ENCODE data around the gene AMBRA1.

The AMBRA1 gene

DNA sequence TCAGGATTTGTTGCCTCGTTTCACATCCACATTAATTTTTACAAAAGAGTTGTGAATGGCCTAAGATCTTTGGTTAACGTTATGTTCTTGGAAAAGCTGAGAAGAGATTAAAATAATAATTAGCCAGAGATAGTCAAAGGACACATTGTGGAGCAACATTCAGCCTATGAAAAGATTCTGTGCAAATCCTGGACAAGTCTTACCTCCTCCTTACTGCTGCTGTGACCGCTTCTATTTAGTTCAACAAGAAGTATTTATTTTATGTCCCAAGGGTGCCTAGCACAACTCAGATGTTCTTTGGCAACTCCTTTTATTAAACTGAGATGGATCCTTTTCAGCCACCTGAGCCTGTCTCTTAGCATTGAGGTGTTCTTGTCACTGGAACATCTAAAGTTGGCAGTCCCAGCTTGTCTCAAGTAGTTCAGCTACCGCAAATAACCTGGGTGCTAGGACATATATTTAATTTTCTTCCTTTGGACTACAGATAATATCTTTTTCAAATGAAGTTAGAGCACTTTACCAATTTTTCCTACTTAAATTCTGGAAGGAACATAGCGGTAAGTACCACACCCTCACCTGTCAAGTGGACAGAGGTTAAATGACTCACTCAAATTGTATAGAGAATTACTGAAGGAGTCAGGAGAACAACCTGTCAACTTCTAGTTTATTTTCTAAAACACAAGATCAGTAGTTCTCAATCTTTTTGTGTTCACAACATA lies 121.7 kb downstream of the AMBRA1 start:
- DNase-seq, result no peak

DNA sequence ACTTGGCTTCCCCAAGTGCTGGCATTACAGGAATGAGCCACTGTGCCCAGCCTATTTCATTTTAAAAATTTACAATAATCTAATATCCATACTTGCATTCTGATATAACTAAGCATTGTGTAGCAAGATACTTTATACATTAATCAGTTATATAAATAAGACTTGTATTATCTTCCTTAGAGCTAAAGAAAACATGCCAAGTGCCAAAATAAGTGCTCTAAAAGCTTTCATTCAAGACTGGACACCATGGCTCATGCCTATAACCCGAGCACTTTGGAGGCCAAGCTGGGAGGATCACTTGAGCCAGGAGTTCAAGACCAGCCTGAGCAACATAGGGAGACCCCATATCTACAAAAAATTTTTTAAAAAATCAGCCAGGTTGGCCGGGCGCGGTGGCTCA lies 123.9 kb downstream of the AMBRA1 start:
- DNase-seq, result no peak

DNA sequence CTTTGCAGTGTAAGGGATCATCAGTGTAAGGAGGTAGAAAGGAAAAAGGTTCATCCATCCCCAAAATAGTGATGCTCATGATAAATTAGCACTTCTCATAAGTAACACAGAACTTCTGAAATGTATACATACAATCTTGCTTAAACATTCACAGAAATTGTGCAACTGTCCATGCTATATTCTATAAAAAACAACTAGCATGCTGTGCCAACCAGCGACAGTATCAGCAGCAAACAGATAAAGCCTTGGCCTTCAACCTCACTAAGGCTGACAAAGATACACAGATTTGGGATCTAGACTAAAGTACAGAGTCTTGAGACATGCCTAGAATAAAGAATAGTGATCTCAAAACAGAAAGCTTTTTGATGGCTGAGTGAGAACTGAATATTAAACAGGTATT lies 128.1 kb downstream of the AMBRA1 start:
- DNase-seq, result no peak

GRCh38 chr11:46463701-46464421 lies 130.0 kb downstream of the AMBRA1 start:
- DNase-seq, result no peak

- no peak for DNase-seq
Measured at GRCh38 chr11:46461461-46461927, 132.3 kb downstream of the AMBRA1 start.

GRCh38 chr11:46458491-46458890 lies 135.3 kb downstream of the AMBRA1 start:
- DNase-seq, result no peak

GRCh38 chr11:46457659-46458424 lies 136.0 kb downstream of the AMBRA1 start:
- DNase-seq, result no peak

- DNase-seq, result no peak
Measured at GRCh38 chr11:46457021-46457420, 136.8 kb downstream of the AMBRA1 start.

- DNase-seq, result no peak
Measured at GRCh38 chr11:46456269-46457001, 137.4 kb downstream of the AMBRA1 start.

DNA sequence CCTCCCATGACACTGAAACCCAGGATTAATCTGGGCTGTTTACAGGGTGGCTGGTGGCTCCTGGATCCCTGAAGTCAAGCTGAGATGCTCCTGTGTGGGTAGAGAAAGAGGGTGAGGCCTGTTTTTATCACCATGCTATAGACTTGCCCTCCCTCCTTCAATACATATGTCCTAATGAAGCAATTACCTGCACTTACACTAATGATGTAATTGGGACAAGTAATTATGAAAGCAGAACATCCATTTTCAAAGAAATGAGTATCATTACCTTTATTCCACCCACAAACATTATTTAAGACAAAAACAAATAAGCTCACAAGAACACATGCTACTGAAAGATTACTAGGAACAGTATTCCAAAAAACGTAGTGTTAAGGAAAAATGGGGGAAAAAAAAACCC lies 138.0 kb downstream of the AMBRA1 start:
- DNase-seq, result no peak

DNA sequence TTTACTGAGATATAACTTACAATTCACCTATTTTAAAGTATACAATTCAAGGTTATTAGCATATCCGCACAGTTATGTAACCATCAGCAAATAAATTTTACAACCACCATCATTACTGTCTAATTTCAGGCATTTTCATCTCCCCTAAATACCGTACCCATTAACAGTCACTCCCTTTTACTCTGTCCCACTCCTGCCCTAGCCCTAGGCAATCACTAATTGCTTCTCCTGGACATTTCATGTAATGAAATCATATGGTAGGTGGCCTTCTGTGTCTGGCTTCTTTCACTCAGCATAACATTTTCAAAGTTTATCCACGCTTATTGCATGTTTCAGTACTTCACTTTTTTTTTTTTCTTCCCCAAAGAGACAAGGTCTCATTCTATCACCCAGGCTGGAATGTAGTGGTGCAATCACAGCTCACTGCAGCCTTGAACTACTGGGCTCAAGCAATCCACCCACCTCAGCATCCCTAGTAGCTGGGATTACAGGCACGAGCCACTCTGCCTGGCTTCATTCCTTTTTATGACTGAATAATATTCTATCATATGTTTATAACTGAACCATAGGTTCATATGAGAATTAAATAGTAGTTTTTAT lies 140.8 kb downstream of the AMBRA1 start:
- DNase-seq, result no peak

DNA sequence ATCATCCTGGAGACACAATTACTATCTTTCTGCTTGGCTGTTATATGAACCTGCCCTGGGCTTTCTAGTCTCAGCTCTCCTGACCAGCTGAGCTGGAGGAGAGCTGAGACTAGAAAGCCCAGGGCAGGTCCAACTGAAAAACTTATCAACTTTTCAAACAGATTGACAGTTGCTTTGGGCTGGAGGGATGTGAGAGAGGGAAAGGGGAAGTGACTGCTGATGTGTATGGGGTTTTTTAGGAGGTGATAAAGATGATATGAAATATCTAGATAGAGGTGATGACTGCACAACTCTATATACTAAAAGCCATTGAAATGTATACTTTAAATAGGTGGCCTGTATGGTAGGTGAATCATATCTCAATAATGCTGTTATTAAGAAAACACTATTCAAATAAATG lies 142.1 kb downstream of the AMBRA1 start:
- no peak for DNase-seq

DNA sequence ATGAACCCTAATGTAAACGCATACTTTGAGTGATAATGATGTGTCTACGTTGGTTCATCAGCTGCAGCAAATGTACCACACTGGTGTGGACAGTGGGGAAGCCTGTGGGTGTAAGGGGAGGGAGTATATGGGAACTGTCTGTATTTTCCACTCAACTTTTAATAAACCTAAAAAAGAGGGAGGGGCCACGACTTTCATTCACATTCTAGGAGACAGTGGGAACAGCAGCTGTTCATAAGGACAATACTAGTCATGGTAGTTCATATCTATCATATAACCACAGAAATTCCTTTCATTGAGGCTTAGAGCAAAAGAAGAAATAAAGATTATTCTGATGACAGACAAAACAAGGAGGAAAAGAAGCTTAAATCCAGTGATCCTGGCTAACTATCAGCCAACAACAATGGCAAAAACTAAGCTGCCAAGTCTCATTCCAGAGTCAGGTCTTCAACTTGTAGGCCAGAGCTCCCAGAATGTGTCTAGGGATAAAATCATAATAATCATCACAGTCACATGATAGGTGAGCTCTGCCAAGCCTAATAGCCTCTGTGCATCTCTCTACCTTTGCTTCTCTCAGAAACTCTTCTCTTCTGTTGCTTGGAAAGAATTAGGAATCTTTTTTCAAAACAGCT lies 142.9 kb downstream of the AMBRA1 start:
- DNase-seq, result no peak

GRCh38 chr11:46447544-46447943 lies 146.3 kb downstream of the AMBRA1 start:
- no peak for DNase-seq

- no peak for DNase-seq
Measured at GRCh38 chr11:46445920-46446771, 147.7 kb downstream of the AMBRA1 start.

DNA sequence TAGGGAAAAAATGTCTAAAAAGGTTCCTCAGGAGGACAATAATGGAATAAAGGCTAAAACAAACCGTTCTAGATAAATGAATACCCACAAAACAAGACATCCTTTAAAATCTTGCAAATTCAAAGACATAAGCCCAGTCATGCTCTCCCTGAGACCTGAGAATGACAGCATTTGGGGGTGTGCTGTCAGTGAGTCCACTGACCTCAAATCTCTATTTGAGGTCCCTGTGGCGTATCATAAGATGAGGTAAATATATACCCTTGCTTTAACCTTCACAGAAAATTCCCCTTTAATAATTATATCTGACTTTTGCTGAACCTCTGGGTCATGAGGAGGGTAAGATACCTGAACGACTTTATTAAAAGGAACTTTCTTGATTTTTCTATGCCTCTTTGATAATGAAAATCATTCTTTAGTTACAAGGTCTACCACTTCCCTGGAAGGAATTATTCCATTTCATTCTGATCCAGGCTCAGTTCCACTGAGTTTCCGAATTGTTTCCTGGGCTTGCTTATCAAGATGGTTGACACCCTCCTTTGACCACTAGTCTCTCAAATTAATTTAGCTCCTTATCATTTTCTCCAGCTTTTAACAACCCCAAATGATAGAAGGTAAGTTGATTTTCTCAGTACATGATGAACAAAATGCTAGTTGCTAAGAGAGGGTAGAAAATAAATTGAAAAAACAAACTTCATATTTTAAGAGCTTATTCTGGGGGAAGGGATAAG lies 148.5 kb downstream of the AMBRA1 start:
- DNase-seq, result no peak

- no peak for DNase-seq
Measured at GRCh38 chr11:46444305-46444704, 149.5 kb downstream of the AMBRA1 start.

GRCh38 chr11:46438211-46438610 lies 155.6 kb downstream of the AMBRA1 start:
- no peak for DNase-seq

DNA sequence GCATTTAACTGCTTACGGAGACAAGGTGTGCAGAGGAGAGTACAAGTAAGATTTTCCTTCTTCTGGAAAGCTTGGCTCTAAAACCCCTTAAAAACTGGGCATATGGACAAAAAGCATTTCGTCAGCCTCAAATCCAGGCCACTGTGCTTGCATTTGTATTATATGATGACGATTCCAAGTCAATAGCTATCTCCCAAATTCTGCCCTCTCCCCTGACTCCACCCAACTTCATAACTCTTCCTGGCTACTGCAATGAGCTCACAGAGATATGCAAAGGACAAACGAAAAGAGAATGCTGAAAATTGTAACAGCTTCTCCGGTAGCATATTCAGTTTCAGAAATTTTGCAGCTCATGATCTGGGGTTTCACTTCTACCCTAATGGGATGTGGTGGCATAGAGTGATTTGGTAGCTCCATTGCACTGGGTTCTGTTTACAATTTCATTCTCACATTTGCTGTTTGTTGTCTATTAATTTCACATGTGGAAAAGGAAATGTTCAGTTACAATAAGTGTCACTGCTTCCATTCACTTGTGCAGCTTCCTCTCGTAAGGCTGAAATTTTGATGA lies 156.6 kb downstream of the AMBRA1 start:
- DNase-seq, result no peak

GRCh38 chr11:46436113-46436512 lies 157.7 kb downstream of the AMBRA1 start:
- DNase-seq, result no peak

Measured in AML-193 (cell line).